CD14-positive monocyte (primary cell): ENCODE measurements around the gene STAMBPL1. TPM values are rescaled to one million over a fixed set of nuclear protein-coding genes. Genes with fewer than 3 reads are reported as not detected.
A peak's percentile ranks its signal among the peaks of the same experiment; 100 is the strongest.

Experiments
- DNase-seq, 3 donors: peaks; one replicate each; pipeline ENCODE4 v3.0.0-alpha.2; 2011 to 2022
- H2AFZ ChIP-seq: 2 replicates; pipeline ENCODE4 v1.6.0; 2012; ENCODE audit warnings: mild to moderate bottlenecking, low read depth, low read length, inconsistent platforms; ENCODE audit not compliant: insufficient read depth, poor library complexity, severe bottlenecking
- H3K27ac ChIP-seq, 2 donors: 1 replicate in 1 of 2; 2 replicates in 1 of 2; pipeline ENCODE4 v1.5.1; 2012 to 2013; ENCODE audit warnings: low read length in 2 of 2, control low read depth in 1 of 2, inconsistent platforms in 1 of 2, low read depth in 1 of 2, mild to moderate bottlenecking in 1 of 2
- H3K27me3 ChIP-seq, 2 donors: one replicate each; pipeline versions ENCODE4 v1.6.0 to v1.6.1; 2011 to 2013; ENCODE audit warnings: low read length in 2 of 2; ENCODE audit not compliant: control insufficient read depth in 2 of 2, insufficient read depth in 2 of 2
- H3K36me3 ChIP-seq, 2 donors: replicated peaks in 1 of 2; 1 replicate in 1 of 2; 2 replicates in 1 of 2; pipeline versions ENCODE4 v1.5.1 to v1.6.1; 2012 to 2013; ENCODE audit warnings: low read length in 2 of 2, control low read depth in 1 of 2, inconsistent platforms in 1 of 2, mild to moderate bottlenecking in 1 of 2; ENCODE audit not compliant: insufficient read depth in 2 of 2, control insufficient read depth in 1 of 2
- H3K4me1 ChIP-seq, 2 donors: 1 replicate in 1 of 2; 2 replicates in 1 of 2; pipeline versions ENCODE4 v1.5.1 to v1.6.1; 2012 to 2013; ENCODE audit warnings: low read length in 2 of 2, control low read depth in 1 of 2, inconsistent platforms in 1 of 2, mild to moderate bottlenecking in 1 of 2, moderate library complexity in 1 of 2; ENCODE audit not compliant: insufficient read depth in 2 of 2, control insufficient read depth in 1 of 2
- H3K4me2 ChIP-seq: replicated peaks from 2 replicates; pipeline ENCODE3; 2012; ENCODE audit warnings: low read length, moderate library complexity, mild to moderate bottlenecking; ENCODE audit not compliant: poor library complexity, severe bottlenecking; ENCODE audit errors: extremely low read depth
- H3K4me3 ChIP-seq, 3 experiments: fragments of 200-600 bp in 1 of 3; sonication (generic) in 1 of 3; replicated peaks in 1 of 3; 1 replicate in 2 of 3; 2 replicates in 1 of 3; pipeline ENCODE4 v1.5.1; 2011 to 2013; ENCODE audit warnings: low read length in 3 of 3, mild to moderate bottlenecking in 3 of 3, control low read depth in 2 of 3, low read depth in 2 of 3, inconsistent platforms in 1 of 3, moderate library complexity in 1 of 3
- H3K79me2 ChIP-seq: 2 replicates; pipeline ENCODE4 v1.6.0; 2012; ENCODE audit warnings: mild to moderate bottlenecking, control low read depth, inconsistent platforms, low read length, moderate library complexity; ENCODE audit not compliant: insufficient read depth
- H3K9ac ChIP-seq: 2 replicates; pipeline ENCODE4 v1.6.0; 2017; ENCODE audit warnings: low read length, mild to moderate bottlenecking; ENCODE audit not compliant: insufficient read depth, poor library complexity, severe bottlenecking
- H3K9me3 ChIP-seq, 2 donors: replicated peaks in 1 of 2; 1 replicate in 1 of 2; 2 replicates in 1 of 2; pipeline versions ENCODE4 v1.5.1 to v1.6.1; 2012 to 2013; ENCODE audit warnings: low read length in 2 of 2, control low read depth in 1 of 2; ENCODE audit not compliant: control insufficient read depth in 1 of 2, insufficient read depth in 1 of 2
- H4K20me1 ChIP-seq: 2 replicates; pipeline ENCODE4 v1.6.0; 2012; ENCODE audit warnings: mild to moderate bottlenecking, low read length, control low read depth, moderate library complexity; ENCODE audit not compliant: insufficient read depth
- H3K27ac Mint-ChIP-seq, 7 donors: one replicate each; pipeline ENCODE4 v1.8.0; 2020; ENCODE audit warnings: mild to moderate bottlenecking in 7 of 7, mixed read lengths in 7 of 7, moderate library complexity in 6 of 7, inconsistent platforms in 2 of 7
- H3K27me3 Mint-ChIP-seq, 3 donors: one replicate each; pipeline ENCODE4 v1.8.0; 2021 to 2022; ENCODE audit warnings: low read depth in 3 of 3, mild to moderate bottlenecking in 3 of 3, mixed read lengths in 3 of 3, moderate library complexity in 3 of 3, inconsistent platforms in 1 of 3
- H3K36me3 Mint-ChIP-seq, 2 donors: one replicate each; pipeline ENCODE4 v1.8.0; 2020; ENCODE audit warnings: mixed read lengths in 2 of 2, inconsistent platforms in 1 of 2, mild to moderate bottlenecking in 1 of 2
- H3K4me1 Mint-ChIP-seq: one replicate; pipeline ENCODE4 v1.8.0; 2020; ENCODE audit warnings: mild to moderate bottlenecking, mixed read lengths
- H3K4me3 Mint-ChIP-seq, 2 donors: one replicate each; pipeline ENCODE4 v1.8.0; 2020; ENCODE audit warnings: mild to moderate bottlenecking in 2 of 2, mixed read lengths in 2 of 2, moderate library complexity in 1 of 2
- H3K9me3 Mint-ChIP-seq, 7 donors: one replicate each; pipeline ENCODE4 v1.8.0; 2020 to 2022; ENCODE audit warnings: mixed read lengths in 7 of 7, mild to moderate bottlenecking in 6 of 7, moderate library complexity in 6 of 7, inconsistent platforms in 2 of 7
- WGBS: methylation state at CpG from one replicate; pipeline ENCODE4 v1.1.5; 2013; ENCODE audit warnings: missing lambda C conversion rate; ENCODE audit not compliant: insufficient coverage; 5-methylcytosine and 5-hydroxymethylcytosine counted together
- intact Hi-C, 2 donors: fragments of 100-400 bp; cut with micrococcal nuclease; formaldehyde crosslinking; loops; one replicate each; pipeline versions ENCODE4 v1.15.0 to v1.15.1; 2023
- polyA plus RNA-seq, 3 donors: library from polyadenylated mRNA; depleted of rRNA in 1 of 3; unstranded in 2 of 3; stranded (reverse) in 1 of 3; fragments of 300-500 nt in 2 of 3; fragments of >200 nt in 1 of 3; fragmentation: Illumina TruSeq in 2 of 3; gene quantifications; 1 replicate in 2 of 3; 2 replicates in 1 of 3; pipeline ENCODE4 v1.2.3, GENCODE V29; 2012 to 2021
- TF ChIP-seq, protein P1 (sequence below): fragments of 200-600 bp; IDR thresholded peaks from one replicate; pipeline ENCODE4 v1.8.0; 2022; ENCODE audit warnings: antibody characterized with exemption, mild to moderate bottlenecking

STAMBPL1 gene
- polyA plus RNA-seq, 3 donors, result 0.07 to 1.5 (median 0.10) TPM

DNA sequence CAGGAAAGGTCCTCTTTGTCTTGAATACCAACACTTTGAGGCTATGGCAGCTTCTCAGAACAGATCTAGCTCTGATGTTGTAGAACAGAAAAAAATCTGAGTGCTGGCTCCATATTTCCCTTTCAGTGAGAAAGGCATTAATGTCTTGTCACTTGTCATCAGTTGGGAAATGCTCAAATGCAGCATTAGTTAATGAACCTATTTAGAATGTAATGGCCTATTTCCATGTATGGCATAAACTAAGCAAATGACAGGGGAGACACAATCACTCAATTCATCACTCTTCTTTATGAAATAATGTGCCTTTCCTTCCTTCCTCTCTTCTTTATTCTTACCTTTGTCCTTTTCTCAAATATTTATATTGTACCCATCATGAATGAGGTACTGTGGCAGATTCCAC, 5.0 kb upstream of the STAMBPL1 start:
- no peak overlapping the region for H2AFZ ChIP-seq
- H3K27me3 ChIP-seq, result no peaks in the 10 kb centered on the region
- no peak overlapping the region for H3K9ac ChIP-seq
- H3K9me3 Mint-ChIP-seq, result peaks cover 0 to 3% (median 0%) of the 10 kb centered on the region in 7 donors
- no peak for DNase-seq
- H3K4me1 Mint-ChIP-seq, result peaks cover 11% of the 10 kb centered on the region
- no peaks in the 10 kb centered on the region for H3K27me3 Mint-ChIP-seq
- H3K27ac Mint-ChIP-seq, result peak overlapping the region in 1 of 7 donors; percentile 85
- H3K9me3 ChIP-seq, result no peaks in the 10 kb centered on the region
- H3K4me3 Mint-ChIP-seq, result no peak overlapping the region
- H3K79me2 ChIP-seq, result no peaks in the 10 kb centered on the region
- no peaks in the 10 kb centered on the region for H4K20me1 ChIP-seq
- no peaks in the 10 kb centered on the region for H3K36me3 Mint-ChIP-seq
- no peak overlapping the region for H3K27ac ChIP-seq
- peaks cover 10% of the 10 kb centered on the region in 2 donors for H3K4me1 ChIP-seq
- intact Hi-C loops, result no loop called here
- H3K4me2 ChIP-seq, result no peak overlapping the region
- H3K36me3 ChIP-seq, result no peaks in the 10 kb centered on the region
- TF ChIP-seq, protein P1, sequence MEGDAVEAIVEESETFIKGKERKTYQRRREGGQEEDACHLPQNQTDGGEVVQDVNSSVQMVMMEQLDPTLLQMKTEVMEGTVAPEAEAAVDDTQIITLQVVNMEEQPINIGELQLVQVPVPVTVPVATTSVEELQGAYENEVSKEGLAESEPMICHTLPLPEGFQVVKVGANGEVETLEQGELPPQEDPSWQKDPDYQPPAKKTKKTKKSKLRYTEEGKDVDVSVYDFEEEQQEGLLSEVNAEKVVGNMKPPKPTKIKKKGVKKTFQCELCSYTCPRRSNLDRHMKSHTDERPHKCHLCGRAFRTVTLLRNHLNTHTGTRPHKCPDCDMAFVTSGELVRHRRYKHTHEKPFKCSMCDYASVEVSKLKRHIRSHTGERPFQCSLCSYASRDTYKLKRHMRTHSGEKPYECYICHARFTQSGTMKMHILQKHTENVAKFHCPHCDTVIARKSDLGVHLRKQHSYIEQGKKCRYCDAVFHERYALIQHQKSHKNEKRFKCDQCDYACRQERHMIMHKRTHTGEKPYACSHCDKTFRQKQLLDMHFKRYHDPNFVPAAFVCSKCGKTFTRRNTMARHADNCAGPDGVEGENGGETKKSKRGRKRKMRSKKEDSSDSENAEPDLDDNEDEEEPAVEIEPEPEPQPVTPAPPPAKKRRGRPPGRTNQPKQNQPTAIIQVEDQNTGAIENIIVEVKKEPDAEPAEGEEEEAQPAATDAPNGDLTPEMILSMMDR, result no peak
- H3K4me3 ChIP-seq, result no peak overlapping the region

DNA sequence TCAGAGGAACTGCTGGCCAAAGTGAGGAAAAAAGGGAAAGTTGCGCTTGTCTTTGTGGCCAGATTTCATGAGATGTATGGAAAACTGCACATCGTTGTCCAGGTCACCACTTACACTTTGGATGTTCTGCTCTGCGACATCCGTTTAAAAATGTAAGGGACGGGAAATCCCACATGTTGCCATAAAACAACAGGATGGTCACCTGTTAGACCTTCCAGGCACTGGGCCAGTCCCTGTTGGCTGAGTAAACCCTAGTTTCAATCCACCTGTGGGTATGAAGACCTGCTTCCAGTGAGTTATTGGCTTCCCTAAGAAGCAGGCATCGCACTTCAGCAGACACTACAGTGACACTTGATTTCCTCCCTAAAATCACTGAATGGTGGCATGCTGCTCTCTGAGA, 2.7 kb upstream of the STAMBPL1 start:
- H3K27me3 ChIP-seq, result no peaks in the 10 kb centered on the region
- H3K4me3 ChIP-seq, result no peak overlapping the region
- TF ChIP-seq, protein P1, result no peak
- no peaks in the 10 kb centered on the region for H3K36me3 Mint-ChIP-seq
- no peaks in the 10 kb centered on the region for H3K9me3 ChIP-seq
- H3K27ac ChIP-seq, result no peak overlapping the region
- no peak overlapping the region for H3K27ac Mint-ChIP-seq
- no peaks in the 10 kb centered on the region for H3K79me2 ChIP-seq
- 100% methylated on average over 5 of the region's 6 CpGs for WGBS
- no peaks in the 10 kb centered on the region for H3K27me3 Mint-ChIP-seq
- no peak overlapping the region for H3K9ac ChIP-seq
- intact Hi-C loops, result no loop called here
- no peak overlapping the region for H2AFZ ChIP-seq
- DNase-seq, result no peak
- no peaks in the 10 kb centered on the region for H4K20me1 ChIP-seq
- H3K4me1 ChIP-seq, result peaks cover 18 to 21% of the 10 kb centered on the region in 2 donors
- H3K4me2 ChIP-seq, result no peak overlapping the region
- H3K9me3 Mint-ChIP-seq, result no peaks in the 10 kb centered on the region
- H3K4me3 Mint-ChIP-seq, result no peak overlapping the region
- H3K4me1 Mint-ChIP-seq, result peaks cover 23% of the 10 kb centered on the region
- no peaks in the 10 kb centered on the region for H3K36me3 ChIP-seq
